Epithelial cell of esophagus (primary cell): Measurements from ENCODE around the gene RASL12.

Experiments used
- DNase-seq: peaks from one replicate; pipeline ENCODE4 v3.0.0; 2010; ENCODE audit warnings: low read depth
- H3K4me3 ChIP-seq: 2 replicates; pipeline ENCODE4 v1.5.1; 2011; ENCODE audit warnings: mild to moderate bottlenecking, low read length, control low read depth
- TF ChIP-seq, protein P1 (sequence below): IDR thresholded peaks from 2 replicates; pipeline ENCODE4 v1.5.1; 2011; ENCODE audit warnings: low read depth, mild to moderate bottlenecking, low read length, control low read depth, inconsistent platforms; ENCODE audit not compliant: insufficient read depth; ENCODE audit errors: missing control alignments

The RASL12 gene

GRCh38 chr15:65004993-65005392 is 62.8 kb downstream of the RASL12 start:
- H3K4me3 ChIP-seq = no peak overlapping the region
- TF ChIP-seq, protein P1, sequence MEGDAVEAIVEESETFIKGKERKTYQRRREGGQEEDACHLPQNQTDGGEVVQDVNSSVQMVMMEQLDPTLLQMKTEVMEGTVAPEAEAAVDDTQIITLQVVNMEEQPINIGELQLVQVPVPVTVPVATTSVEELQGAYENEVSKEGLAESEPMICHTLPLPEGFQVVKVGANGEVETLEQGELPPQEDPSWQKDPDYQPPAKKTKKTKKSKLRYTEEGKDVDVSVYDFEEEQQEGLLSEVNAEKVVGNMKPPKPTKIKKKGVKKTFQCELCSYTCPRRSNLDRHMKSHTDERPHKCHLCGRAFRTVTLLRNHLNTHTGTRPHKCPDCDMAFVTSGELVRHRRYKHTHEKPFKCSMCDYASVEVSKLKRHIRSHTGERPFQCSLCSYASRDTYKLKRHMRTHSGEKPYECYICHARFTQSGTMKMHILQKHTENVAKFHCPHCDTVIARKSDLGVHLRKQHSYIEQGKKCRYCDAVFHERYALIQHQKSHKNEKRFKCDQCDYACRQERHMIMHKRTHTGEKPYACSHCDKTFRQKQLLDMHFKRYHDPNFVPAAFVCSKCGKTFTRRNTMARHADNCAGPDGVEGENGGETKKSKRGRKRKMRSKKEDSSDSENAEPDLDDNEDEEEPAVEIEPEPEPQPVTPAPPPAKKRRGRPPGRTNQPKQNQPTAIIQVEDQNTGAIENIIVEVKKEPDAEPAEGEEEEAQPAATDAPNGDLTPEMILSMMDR = no peak
- no peak for DNase-seq
